H9 (cell line): ENCODE measurements around the gene ZBTB20. TPM values are rescaled to one million over a fixed set of nuclear protein-coding genes. Genes with fewer than 3 reads are reported as not detected.

Experiments used
- DNase-seq: peaks from one replicate; pipeline ENCODE4 v3.0.0-alpha.2; 2017
- H2AFZ ChIP-seq: one replicate; pipeline ENCODE4 v1.6.1; 2013; ENCODE audit warnings: mild to moderate bottlenecking, low read length, control low read depth, moderate library complexity
- H2AK5ac ChIP-seq: 2 replicates; pipeline ENCODE4 v1.6.1; 2013; ENCODE audit warnings: low read length, control low read depth, mixed read lengths; ENCODE audit not compliant: insufficient read length
- H2BK120ac ChIP-seq: one replicate; pipeline ENCODE4 v1.6.1; 2013; ENCODE audit warnings: low read depth, mild to moderate bottlenecking, low read length, control low read depth, inconsistent platforms; ENCODE audit not compliant: poor library complexity, severe bottlenecking
- H2BK12ac ChIP-seq: 2 replicates; pipeline ENCODE4 v1.6.1; 2013; ENCODE audit warnings: low read length, control low read depth, mixed read lengths, low read depth; ENCODE audit not compliant: insufficient read length
- H2BK15ac ChIP-seq: 2 replicates; pipeline ENCODE4 v1.6.1; 2013; ENCODE audit warnings: low read depth, low read length, control low read depth
- H2BK20ac ChIP-seq: one replicate; pipeline ENCODE4 v1.6.1; 2013; ENCODE audit warnings: low read depth, mild to moderate bottlenecking, low read length, control low read depth, inconsistent platforms; ENCODE audit not compliant: poor library complexity, severe bottlenecking
- H2BK5ac ChIP-seq: 2 replicates; pipeline ENCODE4 v1.6.1; 2013; ENCODE audit warnings: low read length, control low read depth, mixed read lengths; ENCODE audit not compliant: insufficient read length
- H3K14ac ChIP-seq: 2 replicates; pipeline ENCODE4 v1.6.1; 2013; ENCODE audit warnings: low read length, control low read depth; ENCODE audit not compliant: insufficient read depth
- H3K18ac ChIP-seq: 2 replicates; pipeline ENCODE4 v1.6.1; 2013; ENCODE audit warnings: low read depth, mild to moderate bottlenecking, mixed read lengths, low read length, control low read depth; ENCODE audit not compliant: insufficient read length
- H3K23ac ChIP-seq: 2 replicates; pipeline ENCODE4 v1.6.1; 2013; ENCODE audit warnings: low read length, control low read depth, mixed read lengths, low read depth; ENCODE audit not compliant: insufficient read length
- H3K23me2 ChIP-seq: 2 replicates; pipeline ENCODE4 v1.6.1; 2013; ENCODE audit warnings: low read depth, mild to moderate bottlenecking, mixed read lengths, low read length, control low read depth; ENCODE audit not compliant: insufficient read length, poor library complexity, severe bottlenecking
- H3K27ac ChIP-seq: 2 replicates; pipeline ENCODE4 v1.5.1; 2013; ENCODE audit warnings: low read length, control low read depth, mixed read lengths, low read depth; ENCODE audit not compliant: insufficient read length
- H3K27me3 ChIP-seq: 2 replicates; pipeline ENCODE4 v1.6.1; 2013; ENCODE audit warnings: low read length, control low read depth, inconsistent platforms; ENCODE audit not compliant: insufficient read depth
- H3K4ac ChIP-seq: 2 replicates; pipeline ENCODE4 v1.6.1; 2013; ENCODE audit warnings: low read depth, mild to moderate bottlenecking, control low read depth, inconsistent platforms, low read length, moderate library complexity
- H3K4me1 ChIP-seq: 2 replicates; pipeline ENCODE4 v1.6.1; 2013; ENCODE audit warnings: low read length, control low read depth, inconsistent platforms; ENCODE audit not compliant: insufficient read depth
- H3K4me2 ChIP-seq: 2 replicates; pipeline ENCODE4 v1.6.1; 2013; ENCODE audit warnings: low read length, control low read depth, mixed read lengths; ENCODE audit not compliant: insufficient read length, insufficient read depth
- H3K56ac ChIP-seq: 2 replicates; pipeline ENCODE4 v1.6.1; 2013; ENCODE audit warnings: low read depth, mild to moderate bottlenecking, mixed read lengths, low read length, control low read depth; ENCODE audit not compliant: insufficient read length
- H3K79me1 ChIP-seq: 2 replicates; pipeline ENCODE4 v1.6.1; 2013; ENCODE audit warnings: low read depth, mild to moderate bottlenecking, moderate library complexity, low read length, control low read depth, inconsistent platforms; ENCODE audit not compliant: insufficient read depth, poor library complexity, severe bottlenecking
- H3K79me2 ChIP-seq: 2 replicates; pipeline ENCODE4 v1.6.1; 2013; ENCODE audit warnings: low read length, control low read depth, inconsistent platforms; ENCODE audit not compliant: insufficient read depth
- H3K9ac ChIP-seq: 2 replicates; pipeline ENCODE4 v1.6.1; 2013; ENCODE audit warnings: low read length, control low read depth, mixed read lengths; ENCODE audit not compliant: insufficient read length; ENCODE audit errors: extremely low read depth
- H3K9me3 ChIP-seq: one replicate; pipeline ENCODE4 v1.6.1; 2013; ENCODE audit warnings: low read depth, low read length, inconsistent platforms; ENCODE audit not compliant: control insufficient read depth
- H3T11ph ChIP-seq: one replicate; pipeline ENCODE4 v1.6.1; 2013; ENCODE audit warnings: mild to moderate bottlenecking, low read length, control low read depth, inconsistent platforms
- H4K20me1 ChIP-seq: one replicate; pipeline ENCODE4 v1.6.1; 2013; ENCODE audit not compliant: control insufficient read depth, insufficient read length, insufficient read depth
- H4K5ac ChIP-seq: 2 replicates; pipeline ENCODE4 v1.6.1; 2013; ENCODE audit warnings: low read depth, mild to moderate bottlenecking, mixed read lengths, low read length, control low read depth; ENCODE audit not compliant: insufficient read length
- H4K8ac ChIP-seq: replicated peaks from 2 replicates; pipeline ENCODE4 v1.6.1; 2013; ENCODE audit warnings: low read length, control low read depth, mixed read lengths, low read depth; ENCODE audit not compliant: insufficient read length
- H4K91ac ChIP-seq: 2 replicates; pipeline ENCODE4 v1.6.1; 2013; ENCODE audit warnings: low read depth, mild to moderate bottlenecking, moderate library complexity, mixed read lengths, low read length, control low read depth; ENCODE audit not compliant: insufficient read length
- H3K27ac Mint-ChIP-seq, 3 experiments: 2 replicates in 2 of 3; 3 replicates in 1 of 3; pipeline ENCODE4 v1.8.0; 2020 to 2021; ENCODE audit warnings: mixed read lengths in 3 of 3, mild to moderate bottlenecking in 1 of 3, moderate library complexity in 1 of 3
- H3K27me3 Mint-ChIP-seq: 2 replicates; pipeline ENCODE4 v1.8.0; 2021; ENCODE audit warnings: low read depth, mild to moderate bottlenecking, moderate library complexity, mixed read lengths
- H3K36me3 Mint-ChIP-seq, 3 experiments: 2 replicates in 2 of 3; 3 replicates in 1 of 3; pipeline ENCODE4 v1.8.0; 2020 to 2021; ENCODE audit warnings: low read depth in 3 of 3, mixed read lengths in 3 of 3; ENCODE audit not compliant: insufficient read depth in 1 of 3
- H3K4me1 Mint-ChIP-seq, 2 experiments: 2 replicates each; pipeline ENCODE4 v1.8.0; 2020; ENCODE audit warnings: mixed read lengths in 2 of 2
- H3K4me3 Mint-ChIP-seq, 2 experiments: 2 replicates in 1 of 2; 3 replicates in 1 of 2; pipeline ENCODE4 v1.8.0; 2020 to 2021; ENCODE audit warnings: mild to moderate bottlenecking in 2 of 2, mixed read lengths in 2 of 2, moderate library complexity in 1 of 2
- H3K9me3 Mint-ChIP-seq, 2 experiments: 2 replicates in 1 of 2; 3 replicates in 1 of 2; pipeline ENCODE4 v1.8.0; 2020; ENCODE audit warnings: mild to moderate bottlenecking in 2 of 2, mixed read lengths in 2 of 2, moderate library complexity in 1 of 2
- WGBS: extraction: QIAGEN DNeasy Blood & Tissue Kit; methylation state at CpG from one replicate; pipeline ENCODE4 v1.1.7; 2013; ENCODE audit warnings: missing lambda C conversion rate, low lambda C conversion rate, mixed read lengths; ENCODE audit not compliant: insufficient read length; ENCODE audit errors: extremely low coverage; 5-methylcytosine and 5-hydroxymethylcytosine counted together
- total RNA-seq: library from RNA; stranded (reverse); gene quantifications from 2 replicates; pipeline ENCODE4 v1.2.1, GENCODE V29; 2021
- TF ChIP-seq, protein P1 (sequence below): fragments of 200-600 bp; sonication (generic); conservative IDR thresholded peaks from 3 replicates; pipeline ENCODE4 v1.8.0; 2021; ENCODE audit warnings: antibody characterized with exemption, mild to moderate bottlenecking

The ZBTB20 gene
- total RNA-seq, 1 experiment from 2014 or later, result 0.70 TPM

DNA sequence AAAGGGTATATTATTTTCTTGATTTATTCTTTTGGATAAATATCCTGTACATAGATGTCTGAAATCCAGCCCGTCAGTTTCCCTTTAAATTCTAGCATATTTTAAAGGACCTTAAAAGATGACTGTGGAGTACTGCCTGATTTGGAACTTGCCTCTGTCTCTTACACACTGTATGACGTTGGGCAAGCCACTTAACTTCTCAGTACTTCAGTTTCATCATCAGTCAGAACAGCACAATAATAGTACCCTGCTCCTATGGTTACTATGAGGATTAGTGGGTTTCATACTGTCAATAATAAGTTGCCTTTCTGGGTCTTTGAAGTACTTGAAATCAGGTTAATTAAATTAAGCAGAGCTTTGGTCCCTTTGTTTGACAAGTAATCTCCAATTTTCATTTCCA is 479.0 kb downstream of the ZBTB20 start:
- Histone ChIP-seq H3K23me2 (no peaks in the 10 kb centered on the region), H3K79me1 (no peaks in the 10 kb centered on the region), H3K23ac (no peak overlapping the region), H2BK120ac (no peak overlapping the region), H3K9me3 (no peaks in the 10 kb centered on the region), H4K8ac (no peak overlapping the region), H2BK15ac (no peak overlapping the region), H2BK12ac (no peak overlapping the region), H3K4ac (no peak overlapping the region), H3K4me1 (no peaks in the 10 kb centered on the region; the same call in 1 of the 2 replicates), H3K4me2 (no peak overlapping the region), H3K56ac (no peak overlapping the region), H3K9ac (no peak overlapping the region), H2BK5ac (no peak overlapping the region), H4K5ac (no peak overlapping the region), H2AK5ac (no peak overlapping the region), H4K20me1 (no peaks in the 10 kb centered on the region), H3K14ac (no peak overlapping the region), H2AFZ (no peak overlapping the region), H3T11ph (no peak overlapping the region), H3K79me2 (no peaks in the 10 kb centered on the region), H3K18ac (no peak overlapping the region), H2BK20ac (no peak overlapping the region), H3K27ac (no peak overlapping the region), H4K91ac (no peak overlapping the region), H3K27me3 (no peaks in the 10 kb centered on the region)
- DNase-seq, result no peak
- Mint-ChIP-seq H3K9me3 (no peaks in the 10 kb centered on the region; a peak in 2 of 5 replicates), H3K4me1 (peaks cover 14 to 15% of the 10 kb centered on the region in 2 experiments), H3K4me3 (no peak overlapping the region), H3K27ac (no peak overlapping the region), H3K27me3 (no peaks in the 10 kb centered on the region), H3K36me3 (no peaks in the 10 kb centered on the region)
- no CpG with 5 or more reads among the region's 2 CpGs for WGBS
- TF ChIP-seq, protein P1, sequence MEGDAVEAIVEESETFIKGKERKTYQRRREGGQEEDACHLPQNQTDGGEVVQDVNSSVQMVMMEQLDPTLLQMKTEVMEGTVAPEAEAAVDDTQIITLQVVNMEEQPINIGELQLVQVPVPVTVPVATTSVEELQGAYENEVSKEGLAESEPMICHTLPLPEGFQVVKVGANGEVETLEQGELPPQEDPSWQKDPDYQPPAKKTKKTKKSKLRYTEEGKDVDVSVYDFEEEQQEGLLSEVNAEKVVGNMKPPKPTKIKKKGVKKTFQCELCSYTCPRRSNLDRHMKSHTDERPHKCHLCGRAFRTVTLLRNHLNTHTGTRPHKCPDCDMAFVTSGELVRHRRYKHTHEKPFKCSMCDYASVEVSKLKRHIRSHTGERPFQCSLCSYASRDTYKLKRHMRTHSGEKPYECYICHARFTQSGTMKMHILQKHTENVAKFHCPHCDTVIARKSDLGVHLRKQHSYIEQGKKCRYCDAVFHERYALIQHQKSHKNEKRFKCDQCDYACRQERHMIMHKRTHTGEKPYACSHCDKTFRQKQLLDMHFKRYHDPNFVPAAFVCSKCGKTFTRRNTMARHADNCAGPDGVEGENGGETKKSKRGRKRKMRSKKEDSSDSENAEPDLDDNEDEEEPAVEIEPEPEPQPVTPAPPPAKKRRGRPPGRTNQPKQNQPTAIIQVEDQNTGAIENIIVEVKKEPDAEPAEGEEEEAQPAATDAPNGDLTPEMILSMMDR, result no peak
